HFFc6 (cell line): ENCODE measurements around the gene GAS7. TPM values are rescaled to one million over a fixed set of nuclear protein-coding genes. Genes with fewer than 3 reads are reported as not detected.

Experiments used
- DNase-seq: peaks from one replicate; pipeline ENCODE4 v3.0.0-alpha.2; 2018
- H3K27ac Mint-ChIP-seq: 2 replicates; pipeline ENCODE4 v1.8.0; 2020; ENCODE audit warnings: mild to moderate bottlenecking, mixed read lengths
- H3K27me3 Mint-ChIP-seq: 2 replicates; pipeline ENCODE4 v1.8.0; 2021; ENCODE audit warnings: mild to moderate bottlenecking, moderate library complexity, mixed read lengths; ENCODE audit not compliant: insufficient read depth
- H3K36me3 Mint-ChIP-seq: 2 replicates; pipeline ENCODE4 v1.8.0; 2021; ENCODE audit warnings: low read depth, mixed read lengths
- H3K4me1 Mint-ChIP-seq: 2 replicates; pipeline ENCODE4 v1.8.0; 2020; ENCODE audit warnings: low read depth, mixed read lengths
- H3K4me3 Mint-ChIP-seq: 2 replicates; pipeline ENCODE4 v1.8.0; 2020; ENCODE audit warnings: mild to moderate bottlenecking, moderate library complexity, mixed read lengths
- H3K9me3 Mint-ChIP-seq: 2 replicates; pipeline ENCODE4 v1.8.0; 2020; ENCODE audit warnings: mild to moderate bottlenecking, mixed read lengths
- CTCF ChIP-seq: fragments of 200-600 bp; sonication (generic); IDR thresholded peaks from 2 replicates; pipeline ENCODE4 v1.5.0; 2021; ENCODE audit warnings: antibody characterized with exemption, mild to moderate bottlenecking
- total RNA-seq, 6 experiments: library from RNA; stranded (reverse); fragmentation: NEBNext Ultra II Directional; extraction: Animal tissue kit (Norgen Biotek cat#: 25700); gene quantifications; 2 replicates in 1 of 6; 3 replicates in 5 of 6; pipeline ENCODE4 v1.2.3, GENCODE V29; 2021

The GAS7 gene
- total RNA-seq, 6 experiments from 2014 or later, result 1.4 to 7.4 (median 3.1) TPM

DNA sequence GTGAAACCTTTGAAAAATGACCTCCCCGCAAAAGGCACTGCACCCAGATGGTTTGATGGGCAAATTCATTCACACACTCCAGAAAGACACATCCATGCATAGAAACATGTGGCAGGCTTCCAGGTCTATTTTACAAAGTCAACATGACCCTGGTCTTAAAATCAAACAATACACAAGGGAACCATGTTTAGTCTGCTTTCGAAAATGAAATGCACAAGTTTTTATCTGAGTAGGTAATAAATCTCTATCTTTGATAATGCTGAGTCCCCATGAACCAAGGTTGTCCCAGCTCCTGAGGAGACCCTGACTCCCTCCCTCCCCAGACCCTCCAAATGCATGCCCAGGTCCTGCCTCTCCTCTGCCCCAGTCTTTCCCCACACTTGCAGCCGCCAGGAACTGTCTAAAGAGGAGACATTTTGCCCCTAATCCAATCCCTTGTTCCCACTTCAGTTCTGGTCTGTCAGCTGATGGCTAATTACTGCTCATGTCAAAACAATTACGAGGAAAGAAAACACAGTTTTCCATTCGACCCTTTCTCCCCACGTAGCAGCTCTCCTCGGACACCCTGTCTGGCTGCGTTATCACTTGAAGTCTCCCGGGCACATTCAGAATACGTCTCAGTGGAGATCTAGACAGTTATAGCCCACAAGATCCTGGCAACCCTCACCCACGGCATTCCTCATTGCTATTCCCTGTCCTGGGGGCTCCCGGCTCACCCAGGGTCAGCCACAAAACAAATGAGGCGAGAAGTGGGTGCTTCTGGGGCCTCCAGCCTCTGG, 224.5 kb downstream of the GAS7 start:
- no peak for DNase-seq
- no peak overlapping the region; the same call in 1 of the 2 replicates for H3K4me3 Mint-ChIP-seq
- H3K9me3 Mint-ChIP-seq, result no peaks in the 10 kb centered on the region
- H3K27me3 Mint-ChIP-seq, result peaks cover 4% of the 10 kb centered on the region; the same call in 1 of the 2 replicates
- no peak overlapping the region for H3K27ac Mint-ChIP-seq
- H3K36me3 Mint-ChIP-seq, result no peaks in the 10 kb centered on the region
- TF ChIP-seq CTCF, result no peak
- H3K4me1 Mint-ChIP-seq, result peaks cover 43% of the 10 kb centered on the region

DNA sequence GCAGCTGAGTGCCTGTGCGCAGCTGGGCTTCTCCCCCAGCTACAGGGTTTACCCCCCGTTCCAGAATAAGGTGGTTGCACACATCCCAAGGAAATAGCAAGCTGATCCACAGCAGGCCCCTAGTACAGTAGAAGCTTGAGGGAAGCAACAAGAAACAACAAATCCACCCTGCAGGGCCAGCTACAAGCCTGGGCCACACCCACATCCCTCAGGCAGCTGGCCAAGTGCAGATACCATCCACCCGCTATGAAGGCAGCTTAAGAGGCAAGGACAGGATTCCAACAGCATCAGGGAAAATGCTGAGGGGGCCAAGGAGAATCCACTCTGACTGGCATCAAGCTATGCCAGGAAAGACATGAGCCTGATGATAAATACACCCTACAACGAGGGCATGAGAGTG, 226.4 kb downstream of the GAS7 start:
- TF ChIP-seq CTCF, result no peak
- Mint-ChIP-seq H3K9me3 (no peaks in the 10 kb centered on the region), H3K4me1 (peaks cover 44% of the 10 kb centered on the region), H3K27me3 (peaks cover 4% of the 10 kb centered on the region; the same call in 1 of the 2 replicates), H3K4me3 (peak overlapping the region; percentile 45; the same call in 1 of the 2 replicates), H3K27ac (peak overlapping the region; percentile 51; the same call in 1 of the 2 replicates), H3K36me3 (no peaks in the 10 kb centered on the region)
- DNase-seq, result peak; percentile 54

DNA sequence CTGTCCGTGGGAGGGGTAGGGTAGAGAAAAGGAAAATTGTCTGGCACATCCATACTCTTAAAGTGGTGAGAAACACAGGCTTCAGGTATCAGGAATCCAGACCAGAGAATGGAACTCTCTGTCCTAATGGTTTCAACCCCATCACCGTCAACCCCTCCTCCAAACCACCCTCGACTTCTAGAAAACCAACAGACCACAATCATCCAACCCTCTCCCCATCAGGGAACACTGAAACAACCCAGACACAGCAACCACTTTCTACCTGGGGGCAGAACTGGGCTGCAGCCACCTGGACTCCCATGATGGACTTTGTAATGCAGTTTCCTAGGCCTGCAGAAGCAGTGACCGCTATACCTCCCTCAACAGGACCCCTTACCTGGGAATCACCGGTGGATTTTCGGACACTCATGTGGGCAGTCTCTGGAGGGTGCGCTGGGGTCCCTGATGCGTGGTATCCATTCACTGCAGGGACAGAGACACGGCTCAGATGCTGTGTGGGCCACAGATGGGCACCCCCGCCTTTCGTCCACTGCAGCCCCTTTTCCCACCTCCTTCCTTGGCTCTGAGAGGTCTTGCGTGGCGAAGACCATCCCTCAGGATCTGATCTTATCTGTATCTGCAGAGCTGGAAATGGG, 229.0 kb downstream of the GAS7 start:
- peak overlapping the region; percentile 48; the same call in 1 of the 2 replicates for H3K27ac Mint-ChIP-seq
- H3K27me3 Mint-ChIP-seq, result peaks cover 4% of the 10 kb centered on the region; the same call in 1 of the 2 replicates
- no peak overlapping the region for H3K4me3 Mint-ChIP-seq
- DNase-seq, result no peak
- H3K4me1 Mint-ChIP-seq, result peaks cover 44% of the 10 kb centered on the region
- no peaks in the 10 kb centered on the region for H3K9me3 Mint-ChIP-seq
- TF ChIP-seq CTCF, result no peak
- H3K36me3 Mint-ChIP-seq, result no peaks in the 10 kb centered on the region

GRCh38 chr17:9968881-9969280, 229.5 kb downstream of the GAS7 start:
- no peak overlapping the region; the same call in 1 of the 2 replicates for H3K4me3 Mint-ChIP-seq
- no peak for TF ChIP-seq CTCF
- peaks cover 4% of the 10 kb centered on the region; the same call in 1 of the 2 replicates for H3K27me3 Mint-ChIP-seq
- H3K27ac Mint-ChIP-seq, result peak overlapping the region; percentile 47; the same call in 1 of the 2 replicates
- H3K9me3 Mint-ChIP-seq, result no peaks in the 10 kb centered on the region
- peaks cover 40% of the 10 kb centered on the region for H3K4me1 Mint-ChIP-seq
- peak; percentile 87 for DNase-seq
- H3K36me3 Mint-ChIP-seq, result no peaks in the 10 kb centered on the region

- Mint-ChIP-seq H3K27me3 (peaks cover 4% of the 10 kb centered on the region; the same call in 1 of the 2 replicates), H3K9me3 (no peaks in the 10 kb centered on the region), H3K27ac (no peak overlapping the region; the same call in 1 of the 2 replicates), H3K4me3 (no peak overlapping the region), H3K36me3 (no peaks in the 10 kb centered on the region), H3K4me1 (peaks cover 35% of the 10 kb centered on the region)
- TF ChIP-seq CTCF, result no peak
- no peak for DNase-seq
Measured at GRCh38 chr17:9968008-9968407, 230.4 kb downstream of the GAS7 start.
